Panc1 (cell line): ENCODE results near the gene SGO2.

Source experiments
- CTCF ChIP-seq: fragments of 450-650 bp; IDR thresholded peaks from 2 replicates; pipeline ENCODE4 v1.5.1; 2017; ENCODE audit warnings: mild to moderate bottlenecking
- POLR2AphosphoS5 ChIP-seq: IDR thresholded peaks from 2 replicates; pipeline ENCODE4 v1.6.1; 2012; ENCODE audit warnings: mild to moderate bottlenecking, low read depth, low read length, moderate library complexity
- REST ChIP-seq, 2 experiments: IDR thresholded peaks; 2 replicates each; pipeline ENCODE4 v1.6.1; 2011 to 2012; ENCODE audit warnings: low read depth in 2 of 2, control low read depth in 1 of 2, low read length in 1 of 2, mild to moderate bottlenecking in 1 of 2, moderate library complexity in 1 of 2; ENCODE audit not compliant: insufficient read depth in 1 of 2
- SIN3A ChIP-seq: IDR thresholded peaks from 2 replicates; pipeline ENCODE4 v1.6.1; 2012; ENCODE audit warnings: low read depth, mild to moderate bottlenecking, low read length, moderate library complexity, borderline replicate concordance; ENCODE audit not compliant: insufficient read depth

- TF ChIP-seq CTCF = no peak
- TF ChIP-seq POLR2AphosphoS5 = no peak
- no peak for TF ChIP-seq REST (IDR thresholded peaks at IDR 0.05; ENCODE audit: insufficient read depth in 1 of 2, low read depth in 2 of 2, low read length in 1 of 2)
- no peak for TF ChIP-seq SIN3A
Observed at GRCh38 chr2:200523158-200523557, 2.8 kb upstream of the SGO2 start.
